ENCODE data around the gene NRCAM. TPM values are rescaled to one million over a fixed set of nuclear protein-coding genes. Genes with fewer than 3 reads are reported as not detected.

NRCAM gene
- polyA plus RNA-seq, 3 donors, result not detected

DNA sequence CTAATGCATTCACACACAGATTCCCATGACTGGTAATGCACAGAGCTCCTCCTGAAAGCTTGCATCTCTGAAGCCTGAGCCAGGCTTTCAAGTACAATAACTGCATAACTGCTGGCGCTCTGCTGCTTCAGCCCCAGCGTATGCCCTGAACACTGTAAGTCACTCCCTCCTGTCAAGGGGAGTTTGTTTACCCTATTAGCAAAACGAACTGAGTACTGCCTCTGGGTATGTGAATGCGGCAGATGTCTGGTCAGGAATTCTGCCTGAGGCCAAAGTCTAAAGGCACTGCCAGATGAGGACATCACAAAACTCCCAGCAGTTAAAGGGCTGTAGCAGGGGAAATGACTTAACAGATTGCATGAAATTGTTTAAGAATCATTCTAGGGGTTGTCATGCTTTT, 97.7 kb downstream of the NRCAM start:
- no peak for DNase-seq
- no peaks in the 10 kb centered on the region for H3K4me1 ChIP-seq (ENCODE audit: control insufficient read depth in 1 of 2, insufficient read depth in 2 of 2, low read length in 2 of 2)
- H4K20me1 ChIP-seq (ENCODE audit: insufficient read depth, low read length), result no peaks in the 10 kb centered on the region
- 68% methylated on average over 2 of the region's 4 CpGs for WGBS (ENCODE audit: insufficient coverage)
- no peak overlapping the region for H3K4me3 ChIP-seq (replicated peaks in 1 of 3; ENCODE audit: low read depth in 2 of 3, low read length in 3 of 3)
- H2AFZ ChIP-seq (ENCODE audit: insufficient read depth, low read depth, low read length, poor library complexity, severe bottlenecking), result no peak overlapping the region
- H3K27ac ChIP-seq (ENCODE audit: low read depth in 1 of 2, low read length in 2 of 2), result no peak overlapping the region
- Mint-ChIP-seq H3K36me3 (no peaks in the 10 kb centered on the region), H3K27ac (no peak overlapping the region), H3K4me3 (no peak overlapping the region), H3K9me3 (peaks cover 0 to 13% (median 5%) of the 10 kb centered on the region in 7 donors), H3K27me3 (ENCODE audit: low read depth in 3 of 3) (peaks cover 0 to 7% (median 2%) of the 10 kb centered on the region in 3 donors), H3K4me1 (no peaks in the 10 kb centered on the region)
- H3K36me3 ChIP-seq (replicated peaks in 1 of 2; ENCODE audit: control insufficient read depth in 1 of 2, insufficient read depth in 2 of 2, low read length in 2 of 2), result no peaks in the 10 kb centered on the region
- no peaks in the 10 kb centered on the region for H3K27me3 ChIP-seq (ENCODE audit: control insufficient read depth in 2 of 2, insufficient read depth in 2 of 2, low read length in 2 of 2)
- intact Hi-C loops (cut with micrococcal nuclease), result no loop called here
- TF ChIP-seq, protein P1, sequence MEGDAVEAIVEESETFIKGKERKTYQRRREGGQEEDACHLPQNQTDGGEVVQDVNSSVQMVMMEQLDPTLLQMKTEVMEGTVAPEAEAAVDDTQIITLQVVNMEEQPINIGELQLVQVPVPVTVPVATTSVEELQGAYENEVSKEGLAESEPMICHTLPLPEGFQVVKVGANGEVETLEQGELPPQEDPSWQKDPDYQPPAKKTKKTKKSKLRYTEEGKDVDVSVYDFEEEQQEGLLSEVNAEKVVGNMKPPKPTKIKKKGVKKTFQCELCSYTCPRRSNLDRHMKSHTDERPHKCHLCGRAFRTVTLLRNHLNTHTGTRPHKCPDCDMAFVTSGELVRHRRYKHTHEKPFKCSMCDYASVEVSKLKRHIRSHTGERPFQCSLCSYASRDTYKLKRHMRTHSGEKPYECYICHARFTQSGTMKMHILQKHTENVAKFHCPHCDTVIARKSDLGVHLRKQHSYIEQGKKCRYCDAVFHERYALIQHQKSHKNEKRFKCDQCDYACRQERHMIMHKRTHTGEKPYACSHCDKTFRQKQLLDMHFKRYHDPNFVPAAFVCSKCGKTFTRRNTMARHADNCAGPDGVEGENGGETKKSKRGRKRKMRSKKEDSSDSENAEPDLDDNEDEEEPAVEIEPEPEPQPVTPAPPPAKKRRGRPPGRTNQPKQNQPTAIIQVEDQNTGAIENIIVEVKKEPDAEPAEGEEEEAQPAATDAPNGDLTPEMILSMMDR (IDR thresholded peaks at IDR 0.05), result no peak
- no peak overlapping the region for H3K9ac ChIP-seq (ENCODE audit: insufficient read depth, low read length, poor library complexity, severe bottlenecking)
- H3K4me2 ChIP-seq (replicated peaks; ENCODE audit: extremely low read depth, low read length, poor library complexity, severe bottlenecking), result no peak overlapping the region
- H3K79me2 ChIP-seq (ENCODE audit: insufficient read depth, low read length), result no peaks in the 10 kb centered on the region
- no peaks in the 10 kb centered on the region for H3K9me3 ChIP-seq (replicated peaks in 1 of 2; ENCODE audit: control insufficient read depth in 1 of 2, insufficient read depth in 1 of 2, low read length in 2 of 2)

DNA sequence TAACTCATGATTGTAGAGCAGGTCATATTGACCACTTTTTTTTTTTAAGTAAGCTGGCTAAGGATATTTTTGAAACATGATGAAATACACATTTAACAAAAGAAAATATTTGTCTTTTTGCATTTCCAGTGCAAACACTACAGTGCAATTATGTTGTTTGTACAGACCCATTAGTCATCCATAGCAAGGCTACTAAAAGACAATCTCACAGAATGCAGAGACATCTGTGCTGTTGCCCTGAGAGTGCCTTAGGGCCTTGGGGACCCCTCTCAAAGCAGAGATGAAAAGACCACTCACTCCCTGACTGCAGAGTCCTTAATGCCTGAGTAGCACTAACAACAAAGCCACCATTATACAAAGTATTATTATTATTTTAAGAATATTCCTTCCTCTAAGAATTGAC, 104.5 kb downstream of the NRCAM start:
- DNase-seq, result no peak
- H3K36me3 Mint-ChIP-seq, result no peaks in the 10 kb centered on the region
- TF ChIP-seq, protein P1 (IDR thresholded peaks at IDR 0.05), result no peak
- H3K4me1 ChIP-seq (ENCODE audit: control insufficient read depth in 1 of 2, insufficient read depth in 2 of 2, low read length in 2 of 2), result no peaks in the 10 kb centered on the region
- H3K79me2 ChIP-seq (ENCODE audit: insufficient read depth, low read length), result no peaks in the 10 kb centered on the region
- H3K4me3 Mint-ChIP-seq, result no peak overlapping the region
- H3K9me3 Mint-ChIP-seq, result peaks cover 0 to 3% (median 2%) of the 10 kb centered on the region in 7 donors
- no peak overlapping the region for H2AFZ ChIP-seq (ENCODE audit: insufficient read depth, low read depth, low read length, poor library complexity, severe bottlenecking)
- no peaks in the 10 kb centered on the region for H3K27me3 ChIP-seq (ENCODE audit: control insufficient read depth in 2 of 2, insufficient read depth in 2 of 2, low read length in 2 of 2)
- no peak overlapping the region for H3K9ac ChIP-seq (ENCODE audit: insufficient read depth, low read length, poor library complexity, severe bottlenecking)
- no peak overlapping the region for H3K27ac ChIP-seq (ENCODE audit: low read depth in 1 of 2, low read length in 2 of 2)
- no peak overlapping the region for H3K4me3 ChIP-seq (replicated peaks in 1 of 3; ENCODE audit: low read depth in 2 of 3, low read length in 3 of 3)
- no peaks in the 10 kb centered on the region for H4K20me1 ChIP-seq (ENCODE audit: insufficient read depth, low read length)
- intact Hi-C loops (cut with micrococcal nuclease), result no loop called here
- H3K9me3 ChIP-seq (replicated peaks in 1 of 2; ENCODE audit: control insufficient read depth in 1 of 2, insufficient read depth in 1 of 2, low read length in 2 of 2), result no peaks in the 10 kb centered on the region
- H3K27me3 Mint-ChIP-seq (ENCODE audit: low read depth in 3 of 3), result peaks cover 3 to 6% (median 6%) of the 10 kb centered on the region in 3 donors
- H3K36me3 ChIP-seq (replicated peaks in 1 of 2; ENCODE audit: control insufficient read depth in 1 of 2, insufficient read depth in 2 of 2, low read length in 2 of 2), result no peaks in the 10 kb centered on the region
- no peaks in the 10 kb centered on the region for H3K4me1 Mint-ChIP-seq
- H3K4me2 ChIP-seq (replicated peaks; ENCODE audit: extremely low read depth, low read length, poor library complexity, severe bottlenecking), result no peak overlapping the region
- H3K27ac Mint-ChIP-seq, result no peak overlapping the region

Data from CD14-positive monocyte (primary cell).